ENCODE results near the gene OTOF. TPM values are rescaled to one million over a fixed set of nuclear protein-coding genes. Genes with fewer than 3 reads are reported as not detected.

OTOF gene
- total RNA-seq, 6 experiments from 2014 or later = 0.05 TPM; not detected in 5

DNA sequence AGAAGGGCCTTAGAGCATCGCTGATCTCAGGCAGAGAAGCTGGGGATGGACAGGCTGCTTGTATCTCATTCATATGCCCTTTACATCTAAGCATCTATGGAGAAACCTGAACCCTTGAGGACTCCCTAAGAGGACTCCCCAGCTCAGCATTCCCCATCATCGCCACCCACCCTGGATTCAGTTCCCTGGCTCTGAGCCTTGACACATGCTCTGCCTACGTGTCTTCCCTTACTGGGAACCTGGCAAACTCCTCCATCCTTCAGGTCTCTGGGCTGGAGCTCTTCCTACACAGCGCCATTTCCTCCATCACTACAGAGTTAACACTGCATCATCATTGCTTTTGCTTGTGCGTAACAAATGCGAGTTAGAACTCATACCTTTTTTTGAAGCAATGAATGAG lies 31.2 kb upstream of the OTOF start:
- TF ChIP-seq, protein P1, sequence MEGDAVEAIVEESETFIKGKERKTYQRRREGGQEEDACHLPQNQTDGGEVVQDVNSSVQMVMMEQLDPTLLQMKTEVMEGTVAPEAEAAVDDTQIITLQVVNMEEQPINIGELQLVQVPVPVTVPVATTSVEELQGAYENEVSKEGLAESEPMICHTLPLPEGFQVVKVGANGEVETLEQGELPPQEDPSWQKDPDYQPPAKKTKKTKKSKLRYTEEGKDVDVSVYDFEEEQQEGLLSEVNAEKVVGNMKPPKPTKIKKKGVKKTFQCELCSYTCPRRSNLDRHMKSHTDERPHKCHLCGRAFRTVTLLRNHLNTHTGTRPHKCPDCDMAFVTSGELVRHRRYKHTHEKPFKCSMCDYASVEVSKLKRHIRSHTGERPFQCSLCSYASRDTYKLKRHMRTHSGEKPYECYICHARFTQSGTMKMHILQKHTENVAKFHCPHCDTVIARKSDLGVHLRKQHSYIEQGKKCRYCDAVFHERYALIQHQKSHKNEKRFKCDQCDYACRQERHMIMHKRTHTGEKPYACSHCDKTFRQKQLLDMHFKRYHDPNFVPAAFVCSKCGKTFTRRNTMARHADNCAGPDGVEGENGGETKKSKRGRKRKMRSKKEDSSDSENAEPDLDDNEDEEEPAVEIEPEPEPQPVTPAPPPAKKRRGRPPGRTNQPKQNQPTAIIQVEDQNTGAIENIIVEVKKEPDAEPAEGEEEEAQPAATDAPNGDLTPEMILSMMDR (IDR thresholded peaks at IDR 0.05) = no peak
- Mint-ChIP-seq H3K27me3 (ENCODE audit: insufficient read depth) (peaks cover 67% of the 10 kb centered on the region), H3K9me3 (no peaks in the 10 kb centered on the region), H3K36me3 (ENCODE audit: low read depth) (no peaks in the 10 kb centered on the region), H3K27ac (no peak overlapping the region), H3K4me1 (ENCODE audit: low read depth) (no peaks in the 10 kb centered on the region), H3K4me3 (no peak overlapping the region)
- DNase-seq = no peak

DNA sequence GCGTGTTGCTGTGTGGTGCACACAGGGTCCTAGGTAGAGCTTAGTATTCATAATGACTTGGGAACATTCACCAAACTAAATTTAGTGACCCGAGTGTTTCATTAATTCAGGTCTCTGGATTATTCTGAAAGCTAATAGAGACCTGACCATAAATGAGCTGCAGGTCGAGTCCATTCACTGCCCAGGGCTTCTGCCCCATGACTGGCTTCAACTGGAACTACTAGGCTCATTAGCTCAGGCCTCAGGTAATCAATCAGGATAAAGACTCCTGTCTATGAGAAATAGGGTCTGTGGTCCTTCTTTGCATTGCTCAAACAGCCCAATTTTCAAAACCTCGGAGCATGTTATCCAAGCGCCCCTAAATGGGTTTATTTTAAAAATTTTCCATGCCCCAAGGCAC lies 30.0 kb upstream of the OTOF start:
- H3K27me3 Mint-ChIP-seq (ENCODE audit: insufficient read depth) = peaks cover 66% of the 10 kb centered on the region
- H3K4me3 Mint-ChIP-seq = no peak overlapping the region
- TF ChIP-seq, protein P1 (IDR thresholded peaks at IDR 0.05) = no peak
- DNase-seq = no peak
- no peaks in the 10 kb centered on the region for H3K36me3 Mint-ChIP-seq (ENCODE audit: low read depth)
- no peaks in the 10 kb centered on the region for H3K4me1 Mint-ChIP-seq (ENCODE audit: low read depth)
- no peak overlapping the region for H3K27ac Mint-ChIP-seq
- H3K9me3 Mint-ChIP-seq = no peaks in the 10 kb centered on the region

- Mint-ChIP-seq H3K9me3 (no peaks in the 10 kb centered on the region), H3K27ac (no peak overlapping the region), H3K36me3 (ENCODE audit: low read depth) (no peaks in the 10 kb centered on the region), H3K27me3 (ENCODE audit: insufficient read depth) (peaks cover 57% of the 10 kb centered on the region), H3K4me1 (ENCODE audit: low read depth) (no peaks in the 10 kb centered on the region), H3K4me3 (no peak overlapping the region)
- DNase-seq = no peak
- TF ChIP-seq, protein P1 (IDR thresholded peaks at IDR 0.05) = no peak
Measured at GRCh38 chr2:26507088-26507487, 29.2 kb upstream of the OTOF start.

- no peak overlapping the region for H3K4me3 Mint-ChIP-seq
Measured at GRCh38 chr2:26506279-26506678, 28.4 kb upstream of the OTOF start.

GRCh38 chr2:26504002-26504401 lies 26.1 kb upstream of the OTOF start:
- TF ChIP-seq, protein P1 (IDR thresholded peaks at IDR 0.05) = no peak
- no peak overlapping the region for H3K4me3 Mint-ChIP-seq
- no peaks in the 10 kb centered on the region for H3K4me1 Mint-ChIP-seq (ENCODE audit: low read depth)
- no peaks in the 10 kb centered on the region for H3K9me3 Mint-ChIP-seq
- DNase-seq = no peak
- no peak overlapping the region for H3K27ac Mint-ChIP-seq
- H3K36me3 Mint-ChIP-seq (ENCODE audit: low read depth) = no peaks in the 10 kb centered on the region
- peaks cover 39% of the 10 kb centered on the region for H3K27me3 Mint-ChIP-seq (ENCODE audit: insufficient read depth)

More at GRCh38 chr2:26506279-26506678, 28.4 kb upstream of the OTOF start:
- no peaks in the 10 kb centered on the region for H3K4me1 Mint-ChIP-seq (ENCODE audit: low read depth)
- H3K36me3 Mint-ChIP-seq (ENCODE audit: low read depth) = no peaks in the 10 kb centered on the region
- TF ChIP-seq, protein P1 (IDR thresholded peaks at IDR 0.05) = no peak
- no peaks in the 10 kb centered on the region for H3K9me3 Mint-ChIP-seq
- H3K27me3 Mint-ChIP-seq (ENCODE audit: insufficient read depth) = peaks cover 53% of the 10 kb centered on the region
- H3K27ac Mint-ChIP-seq = no peak overlapping the region
- DNase-seq = no peak
